H1 (cell line): ENCODE results near the gene RGMB. TPM values are rescaled to one million over a fixed set of nuclear protein-coding genes. Genes with fewer than 3 reads are reported as not detected.

Source experiments
- CTCF ChIA-PET: fragments of 300-600 bp; sonication (Branson Sonifier 250); formaldehyde crosslinking; loops from one replicate; lab custom pipeline; 2021; ENCODE audit not compliant: partially characterized antibody; lab: Charles Lee
- POLR2A ChIA-PET: fragments of 300-600 bp; sonication (Branson Sonifier 250); formaldehyde crosslinking; loops from one replicate; lab custom pipeline; 2021; ENCODE audit warnings: inconsistent platforms; ENCODE audit not compliant: partially characterized antibody; lab: Charles Lee
- DNase-seq, 2 experiments: peaks; one replicate each; pipeline versions ENCODE4 v3.0.0 to v3.0.0-alpha.2; 2010 to 2022; ENCODE audit warnings: low spot score in 2 of 2, low read depth in 1 of 2, mixed read lengths in 1 of 2
- FAIRE-seq: peaks from 2 replicates; lab custom pipeline; 2011; peaks lifted over from hg19 to GRCh38; lab: Jason Lieb, UNC
- H2AFZ ChIP-seq: 2 replicates; pipeline ENCODE4 v1.8.1; 2012; ENCODE audit warnings: low read length, inconsistent platforms
- H2AK5ac ChIP-seq: 2 replicates; pipeline ENCODE4 v1.6.1; 2013; ENCODE audit warnings: low read depth, low read length
- H2BK120ac ChIP-seq: replicated peaks from 2 replicates; pipeline ENCODE3; 2013; ENCODE audit warnings: low read depth, low read length, inconsistent platforms
- H2BK12ac ChIP-seq: 2 replicates; pipeline ENCODE4 v1.6.1; 2013; ENCODE audit warnings: low read depth, low read length
- H2BK15ac ChIP-seq: 2 replicates; pipeline ENCODE4 v1.6.1; 2013; ENCODE audit warnings: low read length
- H2BK20ac ChIP-seq: 2 replicates; pipeline ENCODE4 v1.6.1; 2013; ENCODE audit warnings: low read length
- H2BK5ac ChIP-seq: 2 replicates; pipeline ENCODE4 v1.6.1; 2013; ENCODE audit warnings: low read depth, low read length
- H3K14ac ChIP-seq: 2 replicates; pipeline ENCODE4 v1.6.1; 2013; ENCODE audit warnings: inconsistent platforms; ENCODE audit not compliant: insufficient read length
- H3K18ac ChIP-seq: 2 replicates; pipeline ENCODE4 v1.6.1; 2013; ENCODE audit warnings: low read length; ENCODE audit errors: extremely low read depth
- H3K23ac ChIP-seq: 2 replicates; pipeline ENCODE4 v1.6.1; 2013; ENCODE audit warnings: inconsistent platforms; ENCODE audit not compliant: insufficient read length
- H3K23me2 ChIP-seq: 2 replicates; pipeline ENCODE4 v1.6.1; 2013; ENCODE audit warnings: low read depth, low read length
- H3K27ac ChIP-seq: 2 replicates; pipeline ENCODE4 v1.6.1; 2011; ENCODE audit warnings: low read depth, low read length, inconsistent platforms
- H3K27me3 ChIP-seq, 4 experiments: replicated peaks in 1 of 4; 1 replicate in 1 of 4; 2 replicates in 3 of 4; pipeline versions ENCODE4 v1.6.1 to v1.8.1; 2011 to 2013; ENCODE audit warnings: low read length in 3 of 4, mild to moderate bottlenecking in 3 of 4, inconsistent platforms in 2 of 4, mixed read lengths in 2 of 4, moderate library complexity in 1 of 4; ENCODE audit not compliant: control insufficient read depth in 3 of 4, insufficient read depth in 3 of 4; ENCODE audit errors: extremely low read depth in 1 of 4
- H3K36me3 ChIP-seq, 4 experiments: 2 replicates each; pipeline versions ENCODE4 v1.6.1 to v1.8.1; 2011 to 2013; ENCODE audit warnings: mild to moderate bottlenecking in 4 of 4, low read length in 3 of 4, moderate library complexity in 2 of 4, control low read depth in 1 of 4, inconsistent platforms in 1 of 4; ENCODE audit not compliant: insufficient read depth in 4 of 4, control insufficient read depth in 2 of 4
- H3K4ac ChIP-seq: replicated peaks from 2 replicates; pipeline ENCODE3; 2013; ENCODE audit warnings: low read length, low read depth, mixed read lengths, inconsistent platforms; ENCODE audit not compliant: insufficient read length
- H3K4me1 ChIP-seq, 4 experiments: replicated peaks in 1 of 4; 1 replicate in 1 of 4; 2 replicates in 3 of 4; pipeline versions ENCODE4 v1.6.1 to v1.8.1; 2011 to 2013; ENCODE audit warnings: low read length in 3 of 4, inconsistent platforms in 2 of 4, mixed read lengths in 1 of 4; ENCODE audit not compliant: insufficient read depth in 4 of 4, control insufficient read depth in 3 of 4
- H3K4me2 ChIP-seq, 2 experiments: 2 replicates each; pipeline versions ENCODE4 v1.6.1 to v1.8.1; 2011 to 2013; ENCODE audit warnings: low read depth in 2 of 2, low read length in 2 of 2, control low read depth in 1 of 2, inconsistent platforms in 1 of 2, mild to moderate bottlenecking in 1 of 2; ENCODE audit not compliant: insufficient read depth in 1 of 2
- H3K4me3 ChIP-seq, 4 experiments: fragments of 200-600, 300-600 bp in 1 of 4; sonication (generic), shearing (Covaris generic), sonication (Bioruptor Twin) in 1 of 4; 2 replicates each; pipeline versions ENCODE4 v1.5.1 to v1.8.1; 2011 to 2016; ENCODE audit warnings: low read length in 4 of 4, low read depth in 3 of 4, control low read depth in 2 of 4, inconsistent platforms in 2 of 4, mild to moderate bottlenecking in 2 of 4, mixed read lengths in 1 of 4, moderate library complexity in 1 of 4; ENCODE audit not compliant: insufficient read depth in 2 of 4; ENCODE audit errors: extremely low read depth in 1 of 4
- H3K56ac ChIP-seq: replicated peaks from 2 replicates; pipeline ENCODE3; 2013; ENCODE audit warnings: low read depth, mild to moderate bottlenecking, mixed read lengths, low read length, inconsistent platforms; ENCODE audit not compliant: insufficient read length
- H3K79me1 ChIP-seq: 2 replicates; pipeline ENCODE4 v1.6.1; 2013; ENCODE audit warnings: low read depth, low read length, control low read depth
- H3K79me2 ChIP-seq, 2 experiments: 2 replicates each; pipeline versions ENCODE4 v1.6.1 to v1.8.1; 2012 to 2013; ENCODE audit warnings: low read length in 2 of 2, mild to moderate bottlenecking in 2 of 2, inconsistent platforms in 1 of 2; ENCODE audit not compliant: insufficient read depth in 2 of 2, control insufficient read depth in 1 of 2
- H3K9ac ChIP-seq, 4 experiments: replicated peaks in 1 of 4; 1 replicate in 1 of 4; 2 replicates in 3 of 4; pipeline versions ENCODE4 v1.6.1 to v1.8.1; 2011 to 2013; ENCODE audit warnings: low read depth in 3 of 4, low read length in 3 of 4, control low read depth in 2 of 4, mild to moderate bottlenecking in 2 of 4, moderate library complexity in 2 of 4, inconsistent platforms in 1 of 4; ENCODE audit errors: extremely low read depth in 1 of 4
- H3K9me3 ChIP-seq, 2 experiments: 2 replicates each; pipeline versions ENCODE4 v1.6.1 to v1.8.1; 2012 to 2013; ENCODE audit warnings: mild to moderate bottlenecking in 2 of 2, moderate library complexity in 2 of 2, control low read depth in 1 of 2, inconsistent platforms in 1 of 2, low read depth in 1 of 2, low read length in 1 of 2, mixed read lengths in 1 of 2; ENCODE audit not compliant: insufficient read depth in 2 of 2
- H4K20me1 ChIP-seq, 2 experiments: replicated peaks in 1 of 2; 2 replicates each; pipeline versions ENCODE3 to v1.8.1; 2011 to 2013; ENCODE audit warnings: inconsistent platforms in 2 of 2, low read length in 2 of 2, mild to moderate bottlenecking in 1 of 2; ENCODE audit not compliant: insufficient read depth in 2 of 2, control insufficient read depth in 1 of 2
- H4K5ac ChIP-seq: 2 replicates; pipeline ENCODE4 v1.6.1; 2013; ENCODE audit warnings: low read length, low read depth, mixed read lengths, inconsistent platforms; ENCODE audit not compliant: insufficient read length
- H4K8ac ChIP-seq: 2 replicates; pipeline ENCODE4 v1.8.0; 2013; ENCODE audit warnings: mild to moderate bottlenecking, moderate library complexity, low read length, inconsistent platforms; ENCODE audit not compliant: insufficient read depth; ENCODE audit errors: extremely low read depth
- H4K91ac ChIP-seq: replicated peaks from 2 replicates; pipeline ENCODE3; 2013; ENCODE audit warnings: low read length, mixed read lengths, inconsistent platforms; ENCODE audit not compliant: insufficient read length
- ATF3 ChIP-seq: IDR thresholded peaks from 2 replicates; pipeline ENCODE4 v1.6.1; 2011; ENCODE audit warnings: low read depth, mild to moderate bottlenecking, low read length; ENCODE audit not compliant: insufficient read depth
- BACH1 ChIP-seq: IDR thresholded peaks from 2 replicates; pipeline ENCODE4 v1.6.1; 2012; ENCODE audit warnings: low read length, improper control_type of control experiment
- CHD1 ChIP-seq: IDR thresholded peaks from 2 replicates; pipeline ENCODE4 v1.6.1; 2012; ENCODE audit warnings: low read depth, low read length, improper control_type of control experiment
- CREB1 ChIP-seq: IDR thresholded peaks from 2 replicates; pipeline ENCODE4 v1.6.1; 2012; ENCODE audit warnings: inconsistent platforms
- EP300 ChIP-seq, 2 experiments: IDR thresholded peaks; 1 replicate in 1 of 2; 2 replicates in 1 of 2; pipeline ENCODE4 v1.6.1; 2011 to 2012; ENCODE audit warnings: low read depth in 2 of 2, low read length in 2 of 2, mild to moderate bottlenecking in 2 of 2, borderline replicate concordance in 1 of 2, inconsistent platforms in 1 of 2, moderate library complexity in 1 of 2
- JUND ChIP-seq: IDR thresholded peaks from 2 replicates; pipeline ENCODE4 v1.6.1; 2011; ENCODE audit warnings: mild to moderate bottlenecking, improper control_type of control experiment, low read length
- NANOG ChIP-seq: IDR thresholded peaks from 2 replicates; pipeline ENCODE4 v1.6.1; 2011; ENCODE audit warnings: low read length, low read depth, mild to moderate bottlenecking, inconsistent platforms; ENCODE audit not compliant: insufficient read depth, poor library complexity, severe bottlenecking
- POLR2A ChIP-seq, 2 experiments: IDR thresholded peaks; 1 replicate in 1 of 2; 2 replicates in 1 of 2; pipeline ENCODE4 v1.6.1; 2011; ENCODE audit warnings: low read depth in 2 of 2, low read length in 2 of 2, mild to moderate bottlenecking in 2 of 2; ENCODE audit errors: control extremely low read depth in 1 of 2
- POLR2AphosphoS5 ChIP-seq: IDR thresholded peaks from 2 replicates; pipeline ENCODE4 v1.6.1; 2011; ENCODE audit warnings: low read depth, low read length
- SP1 ChIP-seq: IDR thresholded peaks from 2 replicates; pipeline ENCODE4 v1.6.1; 2011; ENCODE audit warnings: low read depth, low read length
- SRF ChIP-seq: IDR thresholded peaks from 2 replicates; pipeline ENCODE4 v1.6.1; 2011; ENCODE audit warnings: mild to moderate bottlenecking, low read depth, low read length, moderate library complexity
- WGBS, 2 experiments: shearing (Covaris generic) in 1 of 2; methylation state at CpG; one replicate each; pipeline versions ENCODE4 v1.1.6 to v1.1.7; 2013 to 2015; ENCODE audit warnings: low lambda C conversion rate in 2 of 2, mixed read lengths in 2 of 2, inconsistent platforms in 1 of 2, low coverage in 1 of 2, missing lambda C conversion rate in 1 of 2; ENCODE audit not compliant: insufficient replicate concordance in 2 of 2, insufficient coverage in 1 of 2, insufficient read length in 1 of 2; ENCODE audit errors: extremely low coverage in 1 of 2, missing lambda C conversion rate in 1 of 2; 5-methylcytosine and 5-hydroxymethylcytosine counted together
- polyA plus RNA-seq, 7 experiments: library from polyadenylated mRNA; depleted of rRNA in 3 of 7; stranded (reverse) in 5 of 7; unstranded in 2 of 7; fragments of >200 nt in 5 of 7; fragments of 200-250 nt in 2 of 7; gene quantifications; 1 replicate in 5 of 7; 2 replicates in 1 of 7; 4 replicates in 1 of 7; pipeline versions ENCODE4 v1.2.1 to v1.2.3, GENCODE V29; 2011 to 2013; ENCODE audit warnings: missing spikeins in 2 of 7, mixed read lengths in 2 of 7
- total RNA-seq: library from RNA; stranded (reverse); fragmentation: NEBNext Ultra II Directional; extraction: Animal tissue kit (Norgen Biotek cat#: 25700); gene quantifications from 2 replicates; pipeline ENCODE4 v1.2.1, GENCODE V29; 2021

The RGMB gene
- total and polyA plus RNA-seq, 2 of the 8 experiments (the other 6 are each of a cell fraction or from before 2014, with no cell fraction given), result 11.7 to 27.0 TPM

- Histone ChIP-seq H2AFZ (no peak overlapping the region), H3K4me2 (no peak overlapping the region), H3K79me1 (peaks cover 7% of the 10 kb centered on the region), H3K27me3 (no peaks in the 10 kb centered on the region), H3K4me1 (peaks cover 0 to 9% (median 4%) of the 10 kb centered on the region in 4 experiments; a peak in 3 of 7 replicates), H2BK5ac (no peak overlapping the region), H4K20me1 (peaks cover 11 to 28% of the 10 kb centered on the region in 2 experiments), H3K4ac (no peak overlapping the region), H3K27ac (no peak overlapping the region), H4K8ac (no peak overlapping the region), H3K36me3 (peaks cover 2 to 46% (median 22%) of the 10 kb centered on the region in 4 experiments; a peak in 7 of 8 replicates), H4K5ac (no peak overlapping the region), H3K9me3 (no peaks in the 10 kb centered on the region), H3K4me3 (no peak overlapping the region), H3K14ac (no peak overlapping the region), H2AK5ac (no peak overlapping the region), H4K91ac (no peak overlapping the region), H3K23ac (no peak overlapping the region), H3K18ac (no peak overlapping the region), H3K9ac (no peak overlapping the region), H2BK20ac (no peak overlapping the region), H2BK120ac (no peak overlapping the region), H3K23me2 (no peaks in the 10 kb centered on the region), H3K79me2 (peaks cover 25 to 98% of the 10 kb centered on the region in 2 experiments), H2BK15ac (no peak overlapping the region), H2BK12ac (no peak overlapping the region), H3K56ac (no peak overlapping the region)
- 88% methylated on average over 3 of the region's 3 CpGs; no CpG with 5 or more reads in 1 of the 2 experiments for WGBS, 2 experiments
- FAIRE-seq, result no peak
- ChIA-PET CTCF (interaction anchor here (0.6 to 2.6 kb wide), 3 partner anchors 9 to 472 kb away, joined by 3 to 13 read pairs (median 7); no protein-coding TSS in a partner anchor), POLR2A (interaction anchor here (1.0 to 1.5 kb wide), 2 partner anchors 9 to 12 kb away, joined by 3 to 4 read pairs; no protein-coding TSS in a partner anchor)
- DNase-seq, result no peak
- TF ChIP-seq JUND (no peak), CREB1 (no peak), SP1 (no peak), SRF (no peak), EP300 (IDR thresholded peaks at IDR 0.05; ENCODE audit: borderline replicate concordance in 1 of 2, low read depth in 2 of 2, low read length in 2 of 2) (no peak), ATF3 (no peak), NANOG (no peak), POLR2AphosphoS5 (no peak), POLR2A (IDR thresholded peaks at IDR 0.05; ENCODE audit: control extremely low read depth in 1 of 2, low read depth in 2 of 2, low read length in 2 of 2) (no peak), CHD1 (no peak), BACH1 (no peak)
These were observed 6.9 kb downstream of the RGMB start for GRCh38 chr5:98780390-98780789.
